Tibial nerve (tissue), 4 donors: ENCODE measurements around the gene STRBP.
"Not testable (repeated sequence)": the region's sequence is repeated elsewhere in the genome, so short reads cannot be mapped to it uniquely, and the experiment has no call there.

Experiments
- CTCF ChIP-seq, 5 experiments: fragments of 200-600 bp in 3 of 5; fragments of 450-650 bp in 2 of 5; sonication (generic) in 3 of 5; IDR thresholded peaks; one replicate each; pipeline ENCODE4 v1.5.1; 2016 to 2019; ENCODE audit warnings: antibody characterized with exemption in 5 of 5, mild to moderate bottlenecking in 3 of 5, moderate library complexity in 2 of 5
- EP300 ChIP-seq, 2 donors: sonication (generic); formaldehyde crosslinking; IDR thresholded peaks; one replicate each; pipeline ENCODE4 v1.6.1; 2017; ENCODE audit warnings: antibody characterized with exemption in 2 of 2, mild to moderate bottlenecking in 1 of 2
- POLR2A ChIP-seq, 2 donors: fragments of 450-650 bp; IDR thresholded peaks; one replicate each; pipeline ENCODE4 v1.6.1; 2017; ENCODE audit warnings: antibody characterized with exemption in 2 of 2, mild to moderate bottlenecking in 2 of 2, moderate library complexity in 2 of 2

- TF ChIP-seq CTCF, EP300, POLR2A (IDR thresholded peaks at IDR 0.05): not testable (repeated sequence)
These were observed 2.7 kb upstream of the STRBP start for GRCh38 chr9:123271133-123271532.
